IMR-90 (cell line): ENCODE measurements around the gene MDM1. TPM values are rescaled to one million over a fixed set of nuclear protein-coding genes. Genes with fewer than 3 reads are reported as not detected.
A peak's percentile ranks its signal among the peaks of the same experiment; 100 is the strongest.

Source experiments
- ATAC-seq: fragments of 200-7000 bp; cut with Tn5 transposase; 2 replicates; pipeline ENCODE4 v1.9.1; 2020; ENCODE audit warnings: low read depth, mild to moderate bottlenecking, moderate library complexity
- BruUV-seq: library from RNA; stranded (reverse); fragments of 400-500 nt; replicated peaks from 2 replicates; lab custom pipeline; 2021; lab: Mats Ljungman, UMichigan
- CTCF ChIA-PET: fragments of 300-600 bp; formaldehyde crosslinking; extraction: SDS; loops from one replicate; lab custom pipeline; 2021; ENCODE audit warnings: antibody characterized with exemption; lab: Yijun Ruan, JAX
- POLR2A ChIA-PET: fragments of 300-600 bp; sonication (Branson Sonifier 250); formaldehyde crosslinking; loops from one replicate; lab custom pipeline; 2022; ENCODE audit warnings: antibody characterized with exemption; ENCODE audit not compliant: unreplicated experiment; lab: Charles Lee
- DNase-seq: peaks from one replicate; pipeline ENCODE4 v3.0.0; 2013
- H2AFZ ChIP-seq: replicated peaks from 2 replicates; pipeline ENCODE3; 2013; ENCODE audit warnings: low read length, mild to moderate bottlenecking; ENCODE audit not compliant: poor library complexity
- H2AK5ac ChIP-seq: 2 replicates; pipeline ENCODE4 v1.6.1; 2013; ENCODE audit warnings: low read depth, low read length, inconsistent platforms
- H2AK9ac ChIP-seq: replicated peaks from 2 replicates; pipeline ENCODE3; 2013; ENCODE audit warnings: mild to moderate bottlenecking, low read depth, low read length, moderate library complexity; ENCODE audit not compliant: poor library complexity
- H2BK120ac ChIP-seq: 2 replicates; pipeline ENCODE4 v1.6.1; 2013; ENCODE audit warnings: low read depth, low read length, inconsistent platforms
- H2BK15ac ChIP-seq: 3 replicates; pipeline ENCODE4 v1.6.1; 2013; ENCODE audit warnings: low read depth, low read length, inconsistent platforms
- H2BK20ac ChIP-seq: 2 replicates; pipeline ENCODE4 v1.6.1; 2013; ENCODE audit warnings: low read depth, mild to moderate bottlenecking, inconsistent platforms, low read length, moderate library complexity
- H2BK5ac ChIP-seq: 2 replicates; pipeline ENCODE4 v1.6.1; 2013; ENCODE audit warnings: mild to moderate bottlenecking, low read depth, low read length, inconsistent platforms; ENCODE audit not compliant: poor library complexity, severe bottlenecking
- H3K14ac ChIP-seq: replicated peaks from 2 replicates; pipeline ENCODE4 v1.6.1; 2013; ENCODE audit warnings: low read depth, low read length, inconsistent platforms
- H3K18ac ChIP-seq: 2 replicates; pipeline ENCODE4 v1.6.1; 2013; ENCODE audit warnings: low read depth, low read length, control low read depth
- H3K23ac ChIP-seq: 2 replicates; pipeline ENCODE4 v1.6.1; 2013; ENCODE audit warnings: low read depth, low read length, inconsistent platforms
- H3K27ac ChIP-seq: 2 replicates; pipeline ENCODE4 v1.5.1; 2013; ENCODE audit warnings: mild to moderate bottlenecking, control low read depth, low read length; ENCODE audit not compliant: insufficient read depth
- H3K27me3 ChIP-seq: 2 replicates; pipeline ENCODE4 v1.6.1; 2013; ENCODE audit warnings: low read length; ENCODE audit not compliant: control insufficient read depth, insufficient read depth
- H3K36me3 ChIP-seq: 2 replicates; pipeline ENCODE4 v1.6.1; 2013; ENCODE audit warnings: low read length, mixed read lengths; ENCODE audit not compliant: control insufficient read depth, insufficient read depth
- H3K4ac ChIP-seq: 2 replicates; pipeline ENCODE4 v1.6.1; 2013; ENCODE audit warnings: low read depth, low read length, inconsistent platforms
- H3K4me1 ChIP-seq: 2 replicates; pipeline ENCODE4 v1.6.1; 2013; ENCODE audit warnings: low read length, mixed read lengths; ENCODE audit not compliant: control insufficient read depth, insufficient read depth
- H3K4me2 ChIP-seq: 2 replicates; pipeline ENCODE4 v1.6.1; 2013; ENCODE audit warnings: low read depth, mild to moderate bottlenecking, control low read depth, low read length, moderate library complexity
- H3K4me3 ChIP-seq: 2 replicates; pipeline ENCODE4 v1.5.1; 2013; ENCODE audit warnings: low read depth, mild to moderate bottlenecking, control low read depth, low read length, moderate library complexity; ENCODE audit not compliant: insufficient read depth
- H3K56ac ChIP-seq: 2 replicates; pipeline ENCODE4 v1.6.1; 2013; ENCODE audit warnings: low read length, inconsistent platforms; ENCODE audit not compliant: insufficient read depth; ENCODE audit errors: extremely low read depth
- H3K79me1 ChIP-seq, 2 experiments: 2 replicates each; pipeline ENCODE4 v1.6.1; 2013; ENCODE audit warnings: low read length in 2 of 2, inconsistent platforms in 1 of 2, low read depth in 1 of 2
- H3K9ac ChIP-seq: 2 replicates; pipeline ENCODE4 v1.6.1; 2013; ENCODE audit warnings: low read depth, low read length, control low read depth
- H3K9me1 ChIP-seq: 2 replicates; pipeline ENCODE4 v1.6.1; 2013; ENCODE audit warnings: low read length, inconsistent platforms; ENCODE audit not compliant: insufficient read depth
- H3K9me3 ChIP-seq: 2 replicates; pipeline ENCODE4 v1.6.1; 2013; ENCODE audit warnings: low read length; ENCODE audit not compliant: control insufficient read depth, insufficient read depth
- H4K20me1 ChIP-seq: 2 replicates; pipeline ENCODE4 v1.6.1; 2013; ENCODE audit warnings: low read length, inconsistent platforms; ENCODE audit not compliant: insufficient read depth
- H4K5ac ChIP-seq: 2 replicates; pipeline ENCODE4 v1.6.1; 2013; ENCODE audit warnings: mild to moderate bottlenecking, low read depth, low read length, control low read depth
- H4K8ac ChIP-seq, 2 experiments: 2 replicates each; pipeline ENCODE4 v1.6.1; 2013; ENCODE audit warnings: low read depth in 2 of 2, low read length in 2 of 2, control low read depth in 1 of 2, inconsistent platforms in 1 of 2
- H4K91ac ChIP-seq: 2 replicates; pipeline ENCODE4 v1.6.1; 2013; ENCODE audit warnings: low read depth, low read length, inconsistent platforms; ENCODE audit not compliant: insufficient read depth
- CEBPB ChIP-seq: IDR thresholded peaks from 2 replicates; pipeline ENCODE4 v1.6.1; 2012; ENCODE audit warnings: low read depth, low read length, improper control_type of control experiment
- CHD1 ChIP-seq: IDR thresholded peaks from 2 replicates; pipeline ENCODE4 v1.6.1; 2012; ENCODE audit warnings: low read depth, low read length, improper control_type of control experiment
- MAFK ChIP-seq: IDR thresholded peaks from 2 replicates; pipeline ENCODE4 v1.6.1; 2012; ENCODE audit warnings: low read depth, low read length, improper control_type of control experiment
- MAZ ChIP-seq: IDR thresholded peaks from 2 replicates; pipeline ENCODE4 v1.6.1; 2012; ENCODE audit warnings: low read depth, mild to moderate bottlenecking, low read length, improper control_type of control experiment, moderate library complexity, borderline replicate concordance
- NFE2L2 ChIP-seq: fragments of 150-350 bp; IDR thresholded peaks from 2 replicates; pipeline ENCODE4 v1.6.1; 2016; ENCODE audit warnings: low read depth, mild to moderate bottlenecking, low read length
- POLR2A ChIP-seq: IDR thresholded peaks from 2 replicates; pipeline ENCODE4 v1.6.1; 2012; ENCODE audit warnings: mild to moderate bottlenecking, low read depth, low read length
- RAD21 ChIP-seq: IDR thresholded peaks from 2 replicates; pipeline ENCODE4 v1.6.1; 2012; ENCODE audit warnings: low read length, improper control_type of control experiment
- WGBS, 2 experiments: methylation state at CpG; one replicate each; pipeline versions ENCODE4 v1.1.5 to v1.1.7; 2013; ENCODE audit warnings: missing lambda C conversion rate in 2 of 2; ENCODE audit not compliant: insufficient read length in 1 of 2; ENCODE audit errors: extremely low coverage in 2 of 2; 5-methylcytosine and 5-hydroxymethylcytosine counted together
- dilution Hi-C: fragments of 300-500 bp; cut with HindIII; formaldehyde crosslinking; loops from one replicate; pipeline ENCODE4 v1.14.3; 2018; ENCODE audit warnings: low sequenced_read_pairs; ENCODE audit not compliant: unreplicated experiment
- in situ Hi-C: fragments of 300-500 bp; cut with MboI; formaldehyde crosslinking; loops from 3 replicates; pipeline ENCODE4 v1.14.3; 2019; ENCODE audit warnings: low sequenced_read_pairs, inconsistent platforms, mixed read lengths
- intact Hi-C: fragments of 100-400 bp; cut with micrococcal nuclease; formaldehyde crosslinking; loops from 2 replicates; pipeline ENCODE4 v1.10.0; 2022
- polyA plus RNA-seq, 3 experiments: library from polyadenylated mRNA; depleted of rRNA; stranded (reverse); fragments of >200 nt; gene quantifications; 2 replicates each; pipeline ENCODE4 v1.2.3, GENCODE V29; 2012; ENCODE audit warnings: low replicate concordance in 1 of 3
- total RNA-seq: library from RNA; depleted of rRNA; stranded (reverse); fragments of >200 nt; gene quantifications from 2 replicates; pipeline ENCODE4 v1.2.3, GENCODE V29; 2012
- TF ChIP-seq, protein P1 (sequence below): conservative IDR thresholded peaks from 2 replicates; pipeline ENCODE4 v1.5.1; 2012; ENCODE audit warnings: mild to moderate bottlenecking, low read depth, low read length, improper control_type of control experiment
- TF ChIP-seq, protein P2 (sequence below): fragments of 150-350 bp; IDR thresholded peaks from 2 replicates; pipeline ENCODE4 v1.6.1; 2017; ENCODE audit warnings: mild to moderate bottlenecking, antibody characterized with exemption, low read length, low read depth

The MDM1 gene
- total and polyA plus RNA-seq, 2 of the 4 experiments (the other 2 are of a cell fraction): 5.6 to 5.7 TPM

DNA sequence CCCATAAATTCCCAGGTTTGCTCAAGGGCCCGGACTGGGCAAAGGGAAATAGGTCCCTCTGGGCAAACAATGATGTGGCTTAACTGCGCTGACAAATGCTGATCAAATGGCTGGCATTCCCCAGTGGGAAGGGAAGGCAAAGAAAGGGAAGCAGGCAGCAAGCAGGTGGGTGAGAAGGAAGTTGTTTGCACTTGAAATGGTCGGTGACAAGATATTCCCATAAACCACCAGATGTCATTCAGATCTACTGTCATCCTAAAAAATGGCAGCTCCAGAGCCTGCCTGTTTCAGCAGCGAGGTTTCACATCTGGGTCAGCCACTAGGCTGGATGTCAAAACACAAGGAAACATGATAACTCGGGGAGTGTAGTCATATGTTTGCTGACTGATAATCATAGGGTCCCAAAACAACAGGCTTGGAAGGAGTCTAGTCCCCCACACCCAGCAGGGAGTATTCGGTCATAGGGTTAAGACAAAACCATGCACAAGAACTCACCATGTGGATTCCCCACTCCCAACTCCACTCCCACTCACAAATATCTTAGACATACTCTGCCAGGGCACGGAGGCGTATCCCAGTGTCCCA is 37.9 kb upstream of the MDM1 start:
- Histone ChIP-seq H3K9ac (no peak overlapping the region), H2BK5ac (no peak overlapping the region), H2AK5ac (no peak overlapping the region), H3K23ac (no peak overlapping the region), H3K4me2 (no peak overlapping the region), H3K9me1 (peaks cover 8% of the 10 kb centered on the region; the same call in 1 of the 2 replicates), H4K20me1 (no peaks in the 10 kb centered on the region; the same call in 1 of the 2 replicates), H4K91ac (no peak overlapping the region), H2BK20ac (no peak overlapping the region), H4K5ac (no peak overlapping the region), H3K18ac (no peak overlapping the region), H3K27me3 (no peaks in the 10 kb centered on the region), H3K27ac (no peak overlapping the region), H2BK15ac (no peak overlapping the region), H4K8ac (no peak overlapping the region), H2AFZ (peak overlapping the region; percentile 4), H3K79me1 (0 out of 4 replicates have a peak, but pooled peaks cover 0 to 4% of the 10 kb centered on the region in 2 experiments), H3K56ac (no peak overlapping the region), H3K9me3 (no peaks in the 10 kb centered on the region), H3K4ac (no peak overlapping the region), H3K36me3 (no peaks in the 10 kb centered on the region), H3K4me1 (peaks cover 2% of the 10 kb centered on the region; the same call in 1 of the 2 replicates), H3K4me3 (no peak overlapping the region), H3K14ac (no peak overlapping the region), H2BK120ac (no peak overlapping the region), H2AK9ac (no peak overlapping the region)
- intact Hi-C loops: no loop called here
- TF ChIP-seq CHD1 (no peak), MAZ (no peak), RAD21 (no peak), CEBPB (no peak), POLR2A (no peak), MAFK (no peak), NFE2L2 (no peak)
- TF ChIP-seq, protein P1, sequence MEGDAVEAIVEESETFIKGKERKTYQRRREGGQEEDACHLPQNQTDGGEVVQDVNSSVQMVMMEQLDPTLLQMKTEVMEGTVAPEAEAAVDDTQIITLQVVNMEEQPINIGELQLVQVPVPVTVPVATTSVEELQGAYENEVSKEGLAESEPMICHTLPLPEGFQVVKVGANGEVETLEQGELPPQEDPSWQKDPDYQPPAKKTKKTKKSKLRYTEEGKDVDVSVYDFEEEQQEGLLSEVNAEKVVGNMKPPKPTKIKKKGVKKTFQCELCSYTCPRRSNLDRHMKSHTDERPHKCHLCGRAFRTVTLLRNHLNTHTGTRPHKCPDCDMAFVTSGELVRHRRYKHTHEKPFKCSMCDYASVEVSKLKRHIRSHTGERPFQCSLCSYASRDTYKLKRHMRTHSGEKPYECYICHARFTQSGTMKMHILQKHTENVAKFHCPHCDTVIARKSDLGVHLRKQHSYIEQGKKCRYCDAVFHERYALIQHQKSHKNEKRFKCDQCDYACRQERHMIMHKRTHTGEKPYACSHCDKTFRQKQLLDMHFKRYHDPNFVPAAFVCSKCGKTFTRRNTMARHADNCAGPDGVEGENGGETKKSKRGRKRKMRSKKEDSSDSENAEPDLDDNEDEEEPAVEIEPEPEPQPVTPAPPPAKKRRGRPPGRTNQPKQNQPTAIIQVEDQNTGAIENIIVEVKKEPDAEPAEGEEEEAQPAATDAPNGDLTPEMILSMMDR: no peak
- TF ChIP-seq, protein P2, sequence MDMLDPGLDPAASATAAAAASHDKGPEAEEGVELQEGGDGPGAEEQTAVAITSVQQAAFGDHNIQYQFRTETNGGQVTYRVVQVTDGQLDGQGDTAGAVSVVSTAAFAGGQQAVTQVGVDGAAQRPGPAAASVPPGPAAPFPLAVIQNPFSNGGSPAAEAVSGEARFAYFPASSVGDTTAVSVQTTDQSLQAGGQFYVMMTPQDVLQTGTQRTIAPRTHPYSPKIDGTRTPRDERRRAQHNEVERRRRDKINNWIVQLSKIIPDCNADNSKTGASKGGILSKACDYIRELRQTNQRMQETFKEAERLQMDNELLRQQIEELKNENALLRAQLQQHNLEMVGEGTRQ: no peak
- no peak for DNase-seq
- no peak for ATAC-seq
- WGBS, 2 experiments: 92% methylated on average over 2 of the region's 8 CpGs; no CpG with 5 or more reads in 1 of the 2 experiments
- in situ Hi-C loops: loop anchor here (25.0 kb wide), 1 partner anchor 317 kb away; the partner anchor contains the start of gene NUP107
- BruUV-seq: no TSS peak
- ChIA-PET CTCF (interaction anchor here (0.6 kb wide), 1 partner anchor 10 kb away, joined by 3 read pairs; no protein-coding TSS in a partner anchor), POLR2A (no interaction called here)
- dilution Hi-C loops: no loop called here
